ENCODE measurements around the gene MPPED1. TPM values are rescaled to one million over a fixed set of nuclear protein-coding genes. Genes with fewer than 3 reads are reported as not detected.

The MPPED1 gene
- total and polyA plus RNA-seq, 4 donors, result 0.89 to 6.5 (median 4.1) TPM

- Histone ChIP-seq H3K4me3 (ENCODE audit: low read depth in 1 of 3, low read length in 3 of 3) (no peak overlapping the region), H3K27ac (ENCODE audit: low read depth in 1 of 2, low read length in 2 of 2) (no peak overlapping the region), H3K9ac (ENCODE audit: low read depth in 1 of 2, low read length in 2 of 2) (no peak overlapping the region), H3K4me1 (ENCODE audit: control insufficient read depth in 4 of 4, insufficient read depth in 4 of 4, low read length in 3 of 4) (no peaks in the 10 kb centered on the region), H3K9me3 (ENCODE audit: control insufficient read depth in 4 of 4, low read length in 3 of 4) (no peaks in the 10 kb centered on the region), H3K27me3 (ENCODE audit: control insufficient read depth in 4 of 4, insufficient read depth in 4 of 4, low read length in 3 of 4) (no peaks in the 10 kb centered on the region), H3K36me3 (ENCODE audit: control insufficient read depth in 4 of 4, insufficient read depth in 3 of 4, low read depth in 1 of 4, low read length in 3 of 4) (no peaks in the 10 kb centered on the region)
- TF ChIP-seq RXRA (IDR thresholded peaks at IDR 0.05) (no peak), FOXA2 (IDR thresholded peaks at IDR 0.05) (no peak), NR2F2 (IDR thresholded peaks at IDR 0.05) (no peak), HNF4G (IDR thresholded peaks at IDR 0.05) (no peak), ZBTB33 (IDR thresholded peaks at IDR 0.05) (no peak), SP1 (IDR thresholded peaks at IDR 0.05) (no peak), TAF1 (conservative IDR thresholded peaks at IDR 0.05) (no peak), JUND (IDR thresholded peaks at IDR 0.05) (no peak), HNF4A (conservative IDR thresholded peaks at IDR 0.05) (no peak), RAD21 (IDR thresholded peaks at IDR 0.05) (no peak), ATF3 (IDR thresholded peaks at IDR 0.05) (no peak), GABPA (IDR thresholded peaks at IDR 0.05 in 1 of 2, conservative IDR thresholded peaks at IDR 0.05 in 1 of 2) (no peak), CTCF (IDR thresholded peaks at IDR 0.05; ENCODE audit: low read depth, low read length, missing input control) (no peak), FOXA1 (IDR thresholded peaks at IDR 0.05) (no peak), EGR1 (IDR thresholded peaks at IDR 0.05; ENCODE audit: low read depth in 2 of 2) (no peak), YY1 (IDR thresholded peaks at IDR 0.05) (no peak), REST (IDR thresholded peaks at IDR 0.05) (no peak)
- no peak for DNase-seq (ENCODE audit: low spot score)
- WGBS, result 84% methylated on average over 6 of the region's 6 CpGs
Observed at GRCh38 chr22:43443152-43443471, 31.3 kb downstream of the MPPED1 start.

Measured in liver (tissue), 9 donors.